DOHH2 (cell line): Measurements from ENCODE around the gene GGN.
A peak's percentile ranks its signal among the peaks of the same experiment; 100 is the strongest.
"Not testable (repeated sequence)": the region's sequence is repeated elsewhere in the genome, so short reads cannot be mapped to it uniquely, and the experiment has no call there.

Experiments used
- H3F3A ChIP-seq: fragments of 200-600 bp; sonication (generic), shearing (Covaris generic); 2 replicates; pipeline ENCODE4 v1.6.0; 2016; ENCODE audit warnings: antibody characterized with exemption, mild to moderate bottlenecking; ENCODE audit not compliant: control insufficient read depth, insufficient read depth
- H3K27ac ChIP-seq: fragments of 200-600 bp; sonication (generic); 2 replicates; pipeline ENCODE4 v1.5.1; 2014; ENCODE audit warnings: low read depth, mild to moderate bottlenecking, low read length, moderate library complexity
- H3K27me3 ChIP-seq: fragments of 200-600 bp; sonication (generic); 2 replicates; pipeline ENCODE4 v1.6.1; 2014; ENCODE audit warnings: mild to moderate bottlenecking, low read length, mixed read lengths; ENCODE audit not compliant: control insufficient read depth
- H3K36me3 ChIP-seq: fragments of 200-600 bp; sonication (generic); 2 replicates; pipeline ENCODE4 v1.6.1; 2014; ENCODE audit warnings: mild to moderate bottlenecking, low read length, moderate library complexity, mixed read lengths; ENCODE audit not compliant: control insufficient read depth
- H3K4me1 ChIP-seq: fragments of 200-600 bp; sonication (generic); 2 replicates; pipeline ENCODE4 v1.6.1; 2014; ENCODE audit warnings: mild to moderate bottlenecking, low read length, mixed read lengths; ENCODE audit not compliant: control insufficient read depth
- H3K4me2 ChIP-seq: fragments of 200-600 bp; sonication (generic); 2 replicates; pipeline ENCODE4 v1.6.0; 2014; ENCODE audit warnings: mild to moderate bottlenecking, low read length, moderate library complexity
- H3K4me3 ChIP-seq: fragments of 200-600 bp; sonication (generic); 2 replicates; pipeline ENCODE4 v1.5.1; 2014; ENCODE audit warnings: mild to moderate bottlenecking, low read length, mixed read lengths
- H3K79me2 ChIP-seq: fragments of 200-600 bp; sonication (generic); 2 replicates; pipeline ENCODE4 v1.6.1; 2014; ENCODE audit warnings: mild to moderate bottlenecking, low read length, mixed read lengths; ENCODE audit not compliant: control insufficient read depth
- H3K9me2 ChIP-seq: fragments of 200-600 bp; sonication (generic); replicated peaks from 2 replicates; pipeline ENCODE4 v1.6.1; 2014; ENCODE audit warnings: mild to moderate bottlenecking, low read length, mixed read lengths; ENCODE audit not compliant: control insufficient read depth
- H3K9me3 ChIP-seq: fragments of 200-600 bp; sonication (generic); 2 replicates; pipeline ENCODE4 v1.6.1; 2014; ENCODE audit warnings: antibody characterized with exemption, low read length, mixed read lengths; ENCODE audit not compliant: control insufficient read depth, insufficient read depth
- H4K20me1 ChIP-seq: fragments of 200-600 bp; sonication (generic); 2 replicates; pipeline ENCODE4 v1.6.0; 2014; ENCODE audit warnings: low read depth, mild to moderate bottlenecking, antibody characterized with exemption, low read length, moderate library complexity; ENCODE audit not compliant: control insufficient read depth, insufficient read depth
- CTCF ChIP-seq: fragments of 200-600 bp; sonication (generic); IDR thresholded peaks from one replicate; pipeline ENCODE4 v1.5.1; 2014; ENCODE audit warnings: antibody characterized with exemption, mild to moderate bottlenecking, low read depth, low read length; ENCODE audit not compliant: poor library complexity, severe bottlenecking
- EZH2phosphoT487 ChIP-seq: fragments of 200-600 bp; sonication (generic); IDR thresholded peaks from 2 replicates; pipeline ENCODE4 v1.6.1; 2017; ENCODE audit warnings: borderline replicate concordance, mild to moderate bottlenecking, antibody characterized with exemption, low read length, moderate library complexity, mixed read lengths

The GGN gene

GRCh38 chr19:38370299-38370698 lies 17.5 kb downstream of the GGN start:
- Histone ChIP-seq H3K79me2 (peaks cover 7% of the 10 kb centered on the region), H3K4me1 (peaks cover 6% of the 10 kb centered on the region), H4K20me1 (no peaks in the 10 kb centered on the region; the same call in 1 of the 2 replicates), H3F3A (no peaks in the 10 kb centered on the region), H3K9me3 (no peaks in the 10 kb centered on the region), H3K27ac (no peak overlapping the region), H3K4me2 (no peak overlapping the region), H3K27me3 (no peaks in the 10 kb centered on the region; the same call in none of the 2 replicates), H3K9me2 (no peaks in the 10 kb centered on the region), H3K36me3 (peaks cover 5% of the 10 kb centered on the region; the same call in 1 of the 2 replicates), H3K4me3 (no peak overlapping the region)
- no peak for TF ChIP-seq EZH2phosphoT487
- no peak for TF ChIP-seq CTCF

GRCh38 chr19:38369584-38369983 lies 18.2 kb downstream of the GGN start:
- Histone ChIP-seq H3K9me3 (no peaks in the 10 kb centered on the region), H3K36me3 (no peaks in the 10 kb centered on the region), H3K79me2 (peaks cover under 1% of the 10 kb centered on the region; the same call in 1 of the 2 replicates), H3K4me3 (no peak overlapping the region), H3K27ac (no peak overlapping the region), H3K9me2 (no peaks in the 10 kb centered on the region), H3K4me2 (no peak overlapping the region), H3F3A (no peaks in the 10 kb centered on the region), H3K27me3 (no peaks in the 10 kb centered on the region; the same call in none of the 2 replicates), H4K20me1 (no peaks in the 10 kb centered on the region), H3K4me1 (peaks cover 6% of the 10 kb centered on the region)
- TF ChIP-seq EZH2phosphoT487, result no peak
- TF ChIP-seq CTCF, result no peak

GRCh38 chr19:38367041-38367440 lies 20.8 kb downstream of the GGN start:
- Histone ChIP-seq H3K9me3 (no peaks in the 10 kb centered on the region), H3K27me3 (no peaks in the 10 kb centered on the region; the same call in none of the 2 replicates), H3K27ac (no peak overlapping the region), H4K20me1 (no peaks in the 10 kb centered on the region), H3K9me2 (no peaks in the 10 kb centered on the region), H3K4me3 (no peak overlapping the region), H3F3A (no peaks in the 10 kb centered on the region), H3K4me2 (no peak overlapping the region), H3K4me1 (peaks cover 9% of the 10 kb centered on the region), H3K79me2 (no peaks in the 10 kb centered on the region), H3K36me3 (no peaks in the 10 kb centered on the region)
- no peak for TF ChIP-seq CTCF
- no peak for TF ChIP-seq EZH2phosphoT487

- not testable (repeated sequence) for H3K36me3 ChIP-seq, H3K79me2 ChIP-seq, H4K20me1 ChIP-seq, H3K9me2 ChIP-seq, H3K9me3 ChIP-seq, H3F3A ChIP-seq, H3K27ac ChIP-seq
- peaks cover 35% of the 10 kb centered on the region for H3K27me3 ChIP-seq
- H3K4me3 ChIP-seq, result peak overlapping the region; percentile 78
- peaks cover 16% of the 10 kb centered on the region for H3K4me1 ChIP-seq
- peak overlapping the region; percentile 88 for H3K4me2 ChIP-seq
Measured at GRCh38 chr19:38362946-38363688, 24.7 kb downstream of the GGN start.
